ENCODE measurements around the gene SYTL1. TPM values are rescaled to one million over a fixed set of nuclear protein-coding genes. Genes with fewer than 3 reads are reported as not detected.

Gene SYTL1
- total and polyA plus RNA-seq, 9 of the 15 experiments (the other 6 are each of a cell fraction or from before 2014, with no cell fraction given): 0.04 to 9.3 (median 1.7) TPM

GRCh38 chr1:27367160-27367650 is 25.4 kb downstream of the SYTL1 start (continued):
- TF ChIP-seq STAT6 (CRISPR knock-in tag; IDR thresholded peaks at IDR 0.05) (no peak), HDAC6 (IDR thresholded peaks at IDR 0.05; ENCODE audit: low read depth, low read length) (no peak), EZH2 (IDR thresholded peaks at IDR 0.05; ENCODE audit: borderline replicate concordance, low read depth, low read length) (no peak), EHMT2 (IDR thresholded peaks at IDR 0.05) (no peak), KLF6 (CRISPR knock-in tag; IDR thresholded peaks at IDR 0.05; ENCODE audit: borderline replicate concordance) (no peak), SNIP1 (IDR thresholded peaks at IDR 0.05; ENCODE audit: low read depth) (no peak), KHSRP (IDR thresholded peaks at IDR 0.05) (no peak), SETDB1 (IDR thresholded peaks at IDR 0.05; ENCODE audit: low read length) (no peak), MLLT1 (IDR thresholded peaks at IDR 0.05) (no peak), DNMT1 (IDR thresholded peaks at IDR 0.05) (no peak), E2F8 (IDR thresholded peaks at IDR 0.05; ENCODE audit: low read depth, partially characterized antibody) (no peak), ZBTB7A (IDR thresholded peaks at IDR 0.05; ENCODE audit: borderline replicate concordance, control insufficient read depth, low read depth, low read length) (peak; percentile 79; the same call in 1 of the 2 replicates), NR2F6 (CRISPR knock-in tag; IDR thresholded peaks at IDR 0.05) (no peak), JUNB (CRISPR knock-in tag; conservative IDR thresholded peaks at IDR 0.05) (no peak), E2F3 (CRISPR knock-in tag; IDR thresholded peaks at IDR 0.05) (no peak), ZNF780A (CRISPR knock-in tag; IDR thresholded peaks at IDR 0.05) (0 out of 2 replicates have a peak, but pooled peaks have one; percentile 56), CHAMP1 (IDR thresholded peaks at IDR 0.05) (no peak)

All from K562 (cell line).